Myometrial cell (primary cell): ENCODE results near the gene PPP1R1B. TPM values are rescaled to one million over a fixed set of nuclear protein-coding genes. Genes with fewer than 3 reads are reported as not detected.

Experiments
- total RNA-seq: library from RNA; depleted of rRNA; stranded (reverse); fragments of >200 nt; gene quantifications from 2 replicates; pipeline ENCODE4 v1.2.3, GENCODE V29; 2015

Gene PPP1R1B
- total RNA-seq = not detected in 2 replicates

DNA sequence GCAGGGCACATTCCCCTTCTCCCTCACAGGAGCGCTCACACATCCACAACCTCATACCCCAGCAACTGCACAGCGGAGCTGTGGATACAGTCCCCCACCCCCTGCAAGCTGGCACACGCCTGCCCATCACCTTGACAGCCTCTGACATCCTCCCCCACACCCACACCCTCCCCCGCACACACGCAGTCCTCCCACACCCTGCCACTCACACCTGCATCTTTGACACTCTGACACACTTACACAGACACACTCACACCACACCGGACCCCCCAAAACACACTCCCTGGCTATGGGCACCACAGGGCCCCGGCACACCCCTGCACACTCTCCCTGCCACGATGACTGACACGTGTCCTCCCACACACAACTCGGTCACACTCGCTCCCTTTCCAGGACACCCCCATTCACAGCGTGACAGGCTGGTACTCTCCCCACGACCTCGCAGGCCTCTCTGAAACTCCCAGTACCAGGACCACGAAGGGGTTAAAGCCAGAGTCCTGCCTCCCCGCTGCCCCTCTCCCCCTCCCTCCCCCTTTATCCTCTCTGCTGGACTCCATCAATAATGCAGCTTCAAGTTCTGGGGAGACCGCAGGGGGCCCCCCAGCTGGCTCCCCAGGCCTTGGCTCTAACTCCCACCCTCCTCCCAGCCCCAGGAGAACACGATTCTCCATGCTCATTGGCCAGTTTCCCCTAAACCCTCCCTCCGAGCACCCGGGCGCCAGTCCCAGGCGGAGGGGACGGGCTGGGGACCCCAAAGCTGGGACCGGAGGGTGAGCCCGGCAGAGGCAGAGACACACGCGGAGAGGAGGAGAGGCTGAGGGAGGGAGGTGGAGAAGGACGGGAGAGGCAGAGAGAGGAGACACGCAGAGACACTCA is at the start of gene PPP1R1B:
Gene PPP1R1B (plus strand): TSS at position 782 of the 876 bp plus-strand sequence. CDS start 441 bp downstream, outside the sequence.

DNA sequence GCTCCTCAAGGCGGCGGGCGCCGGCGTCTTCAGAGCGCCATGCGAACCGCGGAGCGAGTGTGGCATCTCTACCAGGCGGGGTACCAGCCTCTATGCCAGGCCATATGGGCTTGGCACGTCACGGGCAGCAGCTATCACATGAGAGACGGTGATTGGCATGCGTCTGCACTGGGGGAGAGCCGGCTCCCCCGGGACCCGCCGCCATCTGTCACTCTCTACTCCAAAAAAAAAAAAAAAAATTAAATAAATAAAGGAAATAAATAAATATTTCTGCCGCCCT is 19.0 kb upstream of the PPP1R1B start, which contains the start of gene NEUROD2:
Gene NEUROD2 (minus strand): TSS at position 70 of the 280 bp plus-strand sequence. CDS start 1,321 bp downstream, outside the sequence.

DNA sequence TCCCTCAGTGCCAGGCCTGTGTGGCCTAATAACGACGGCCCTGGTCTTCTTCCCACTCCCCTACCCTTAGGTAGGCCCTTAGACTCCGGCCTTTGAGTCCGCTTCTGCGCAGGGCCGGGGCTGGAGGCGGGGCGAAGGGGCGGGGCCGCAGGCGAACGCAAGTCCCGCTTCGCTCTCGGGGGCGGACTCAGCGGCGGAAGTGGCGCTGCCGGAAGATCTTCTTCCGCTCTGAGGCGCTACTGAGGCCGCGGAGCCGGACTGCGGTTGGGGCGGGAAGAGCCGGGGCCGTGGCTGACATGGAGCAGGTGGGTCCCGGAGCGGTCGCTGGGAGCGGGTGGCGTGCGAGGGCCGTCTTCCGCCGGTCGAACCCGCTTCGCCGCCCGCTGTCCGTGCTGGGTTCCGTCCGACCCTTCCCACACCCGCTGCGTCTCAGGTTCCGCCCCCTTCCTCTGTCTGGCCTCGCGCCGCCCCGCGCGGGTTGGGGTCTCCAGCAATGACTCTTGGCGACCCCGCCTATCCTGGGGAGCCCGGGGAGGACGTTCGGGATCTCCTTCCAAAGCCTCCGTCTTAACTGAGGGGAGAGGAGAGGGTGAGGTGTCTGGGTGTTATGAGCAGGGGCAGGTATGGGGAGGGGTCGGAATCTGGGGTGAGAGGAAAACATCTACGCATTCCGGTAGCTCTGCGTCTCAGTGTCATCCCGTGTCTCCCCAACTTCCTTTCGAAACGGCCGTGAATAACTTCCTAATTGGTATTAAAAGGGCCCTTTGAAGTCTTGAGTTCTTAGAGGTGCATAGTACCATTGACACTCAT is 10.4 kb downstream of the PPP1R1B start, which contains the start of gene STARD3:
Gene STARD3 (plus strand): TSS at position 218 of the 810 bp plus-strand sequence. CDS start 16,388 bp downstream, outside the sequence.

DNA sequence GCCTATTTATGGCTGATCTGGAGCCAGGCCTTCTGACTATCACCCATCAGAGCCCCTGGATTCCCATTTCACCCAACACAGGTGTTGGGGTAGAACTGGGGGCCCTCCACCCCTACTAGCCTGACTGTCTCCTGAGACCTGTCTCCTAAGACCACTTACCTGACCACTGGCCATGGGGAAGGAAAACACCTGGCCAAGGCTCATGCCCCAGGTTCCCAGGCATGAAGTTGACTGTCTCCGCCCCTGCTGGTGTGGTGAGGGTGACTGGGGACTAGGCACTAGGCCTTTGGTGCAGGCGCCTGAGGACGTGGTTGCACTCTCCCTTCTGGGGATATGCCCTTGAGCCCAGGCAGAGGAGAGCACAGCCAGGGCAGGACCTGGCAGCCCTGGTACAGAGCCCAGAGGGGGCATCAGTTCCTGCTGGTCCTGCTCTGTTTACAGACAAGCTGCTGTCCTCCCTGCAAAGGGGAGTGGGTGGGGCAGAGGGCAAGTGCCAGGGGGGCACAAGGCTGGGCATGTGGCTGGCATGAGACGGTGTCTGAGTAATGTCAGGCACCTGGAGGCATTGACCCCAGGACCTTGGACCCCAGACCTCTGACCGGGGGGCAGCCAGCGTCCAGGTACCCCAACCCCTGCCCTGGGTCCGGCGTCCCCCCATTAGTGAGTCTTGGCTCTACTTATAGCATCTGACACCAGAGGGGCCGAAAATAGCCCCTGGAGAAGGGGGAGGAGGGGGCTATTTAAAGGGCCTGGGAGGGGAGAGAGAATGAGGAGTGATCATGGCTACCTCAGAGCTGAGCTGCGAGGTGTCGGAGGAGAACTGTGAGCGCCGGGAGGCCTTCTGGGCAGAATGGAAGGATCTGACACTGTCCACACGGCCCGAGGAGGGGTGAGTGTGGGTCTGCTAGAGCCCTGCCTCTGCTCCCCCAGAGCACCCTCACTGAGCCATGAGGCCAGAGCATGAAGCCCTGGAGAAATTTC is 38.1 kb downstream of the PPP1R1B start, which contains the start of gene TCAP:
Gene TCAP (plus strand): TSS at position 769 of the 981 bp plus-strand sequence. CDS start 11 bp downstream, at position 780.

DNA sequence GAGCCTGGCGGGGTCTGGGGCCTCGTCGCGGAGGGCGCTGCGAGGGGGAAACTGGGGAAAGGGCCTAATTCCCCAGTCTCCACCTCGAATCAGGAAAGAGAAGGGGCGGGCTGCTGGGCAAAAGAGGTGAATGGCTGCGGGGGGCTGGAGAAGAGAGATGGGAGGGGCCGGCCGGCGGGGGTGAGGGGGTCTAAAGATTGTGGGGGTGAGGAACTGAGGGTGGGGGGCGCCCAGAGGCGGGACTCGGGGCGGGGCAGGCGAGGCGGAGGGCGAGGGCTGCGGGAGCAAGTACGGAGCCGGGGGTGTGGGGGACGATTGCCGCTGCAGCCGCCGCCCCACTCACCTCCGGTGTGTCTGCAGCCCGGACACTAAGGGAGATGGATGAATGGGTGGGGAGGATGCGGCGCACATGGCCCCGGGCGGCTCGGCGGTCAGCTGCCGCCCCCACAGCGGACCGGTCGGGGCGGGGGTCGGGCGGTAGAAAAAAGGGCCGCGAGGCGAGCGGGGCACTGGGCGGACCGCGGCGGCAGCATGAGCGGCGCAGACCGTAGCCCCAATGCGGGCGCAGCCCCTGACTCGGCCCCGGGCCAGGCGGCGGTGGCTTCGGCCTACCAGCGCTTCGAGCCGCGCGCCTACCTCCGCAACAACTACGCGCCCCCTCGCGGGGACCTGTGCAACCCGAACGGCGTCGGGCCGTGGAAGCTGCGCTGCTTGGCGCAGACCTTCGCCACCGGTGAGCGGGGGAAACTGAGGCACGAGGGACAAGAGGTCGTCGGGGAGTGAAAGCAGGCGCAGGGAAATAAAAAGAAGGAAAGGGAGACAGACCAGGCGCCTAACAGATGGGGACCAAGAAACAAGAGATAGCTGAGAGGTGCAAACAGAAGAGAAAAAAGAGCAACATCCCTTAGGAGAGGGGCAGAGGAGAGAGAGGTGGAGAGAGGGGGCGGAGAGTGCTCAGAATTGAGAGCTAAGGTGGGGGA is 41.5 kb downstream of the PPP1R1B start, which contains the start of gene PNMT:
Gene PNMT (plus strand): TSS at position 509 of the 980 bp plus-strand sequence. CDS start 23 bp downstream, at position 532.

Other genes with a start within 250 kb of the PPP1R1B start
- 8.2 and 9.2 TPM in 2 replicates for gene FBXL20, start 225.3 kb upstream of the PPP1R1B start, total RNA-seq
- gene MED1, start 175.7 kb upstream of the PPP1R1B start, total RNA-seq = 17.6 and 19.8 TPM in 2 replicates
- gene CDK12, start 165.5 kb upstream of the PPP1R1B start, total RNA-seq = 15.9 and 22.0 TPM in 2 replicates
- gene NEUROD2, start 19.0 kb upstream of the PPP1R1B start, total RNA-seq = not detected in 2 replicates
- gene STARD3, start 10.2 kb downstream of the PPP1R1B start, total RNA-seq = 39.5 and 70.1 TPM in 2 replicates
- under 0.01 and 0.35 TPM in 2 replicates for gene TCAP, start 38.4 kb downstream of the PPP1R1B start, total RNA-seq
- 0.29 TPM in 1 of 2 replicates, not detected in the other for gene PNMT, start 41.5 kb downstream of the PPP1R1B start, total RNA-seq
- 10.4 and 14.2 TPM in 2 replicates for gene PGAP3, start 61.1 kb downstream of the PPP1R1B start, total RNA-seq
- gene ERBB2, start 73.1 kb downstream of the PPP1R1B start, total RNA-seq = 40.1 and 47.0 TPM in 2 replicates
- gene MIEN1, start 103.6 kb downstream of the PPP1R1B start, total RNA-seq = 81.0 and 83.1 TPM in 2 replicates
- 0.53 and 4.9 TPM in 2 replicates for gene GRB7, start 111.0 kb downstream of the PPP1R1B start, total RNA-seq
- not detected in 2 replicates for gene IKZF3, start 237.4 kb downstream of the PPP1R1B start, total RNA-seq
- gene ZPBP2, start 241.2 kb downstream of the PPP1R1B start, total RNA-seq = not detected in 2 replicates